ENCODE results near the gene INCENP. TPM values are rescaled to one million over a fixed set of nuclear protein-coding genes. Genes with fewer than 3 reads are reported as not detected.
A peak's percentile ranks its signal among the peaks of the same experiment; 100 is the strongest.

INCENP gene
- total RNA-seq, 3 donors from 2014 or later (not counting 1 experiment from before 2014, with no cell fraction given): 24.4 to 47.6 (median 27.3) TPM

- Histone ChIP-seq H3K4me3 (ENCODE audit: low read length) (no peak overlapping the region), H3K4me1 (ENCODE audit: control insufficient read depth, insufficient read depth, low read length) (no peaks in the 10 kb centered on the region), H3K36me3 (ENCODE audit: control insufficient read depth, insufficient read depth, low read length) (no peaks in the 10 kb centered on the region), H3K27me3 (ENCODE audit: control insufficient read depth, insufficient read depth, low read length) (peaks cover 2% of the 10 kb centered on the region), H3K27ac (ENCODE audit: low read length) (no peak overlapping the region), H3K9me3 (ENCODE audit: control insufficient read depth, insufficient read depth, low read length) (no peaks in the 10 kb centered on the region)
- Mint-ChIP-seq H3K9me3 (no peaks in the 10 kb centered on the region), H3K27me3 (ENCODE audit: low read depth in 2 of 2) (peaks cover 0 to 2% of the 10 kb centered on the region in 2 donors), H3K4me1 (no peaks in the 10 kb centered on the region), H3K27ac (no peak overlapping the region), H3K4me3 (no peak overlapping the region), H3K36me3 (no peaks in the 10 kb centered on the region)
- no CpG with 5 or more reads among the region's 1 CpG for WGBS (ENCODE audit: insufficient coverage)
- ATAC-seq: no peak
- no peak for DNase-seq
- intact Hi-C loops (cut with micrococcal nuclease): no loop called here
- TF ChIP-seq CTCF (IDR thresholded peaks at IDR 0.05): no peak
These were observed 35.4 kb upstream of the INCENP start for GRCh38 chr11:62088331-62088933.

- Histone ChIP-seq H3K4me1 (ENCODE audit: control insufficient read depth, insufficient read depth, low read length) (peaks cover 14% of the 10 kb centered on the region), H3K36me3 (ENCODE audit: control insufficient read depth, insufficient read depth, low read length) (no peaks in the 10 kb centered on the region), H3K27me3 (ENCODE audit: control insufficient read depth, insufficient read depth, low read length) (no peaks in the 10 kb centered on the region), H3K27ac (ENCODE audit: low read length) (no peak overlapping the region), H3K9me3 (ENCODE audit: control insufficient read depth, insufficient read depth, low read length) (no peaks in the 10 kb centered on the region), H3K4me3 (ENCODE audit: low read length) (no peak overlapping the region)
- TF ChIP-seq CTCF (IDR thresholded peaks at IDR 0.05): no peak
- Mint-ChIP-seq H3K27ac (peak overlapping the region; percentile 80 to 91), H3K4me1 (peaks cover 8 to 11% of the 10 kb centered on the region in 2 donors), H3K27me3 (ENCODE audit: low read depth in 2 of 2) (no peaks in the 10 kb centered on the region), H3K9me3 (no peaks in the 10 kb centered on the region), H3K36me3 (no peaks in the 10 kb centered on the region), H3K4me3 (no peak overlapping the region)
- DNase-seq (no peak), ATAC-seq (no peak)
- intact Hi-C loops (cut with micrococcal nuclease): no loop called here
These were observed 20.7 kb upstream of the INCENP start for GRCh38 chr11:62103141-62103540.

GRCh38 chr11:62103986-62104385 lies 19.8 kb upstream of the INCENP start:
- Mint-ChIP-seq H3K9me3 (no peaks in the 10 kb centered on the region), H3K4me3 (peak overlapping the region; percentile 18), H3K27me3 (ENCODE audit: low read depth in 2 of 2) (no peaks in the 10 kb centered on the region), H3K27ac (peak overlapping the region; percentile 80 to 91), H3K4me1 (peaks cover 8 to 11% of the 10 kb centered on the region in 2 donors), H3K36me3 (no peaks in the 10 kb centered on the region)
- intact Hi-C loops (cut with micrococcal nuclease): no loop called here
- WGBS (ENCODE audit: insufficient coverage): 83% methylated on average over 1 of the region's 3 CpGs
- DNase-seq (no peak), ATAC-seq (no peak)
- TF ChIP-seq CTCF (IDR thresholded peaks at IDR 0.05): no peak
- H3K4me1 ChIP-seq (ENCODE audit: control insufficient read depth, insufficient read depth, low read length): peaks cover 14% of the 10 kb centered on the region
- H3K4me3 ChIP-seq (ENCODE audit: low read length): no peak overlapping the region
- H3K36me3 ChIP-seq (ENCODE audit: control insufficient read depth, insufficient read depth, low read length): no peaks in the 10 kb centered on the region
- H3K27me3 ChIP-seq (ENCODE audit: control insufficient read depth, insufficient read depth, low read length): no peaks in the 10 kb centered on the region
- no peak overlapping the region for H3K27ac ChIP-seq (ENCODE audit: low read length)
- H3K9me3 ChIP-seq (ENCODE audit: control insufficient read depth, insufficient read depth, low read length): no peaks in the 10 kb centered on the region

All from natural killer cell (primary cell).